Fibroblast of skin of left quadriceps (primary cell): ENCODE results near the gene EXOC2.
"Not testable (repeated sequence)": the region's sequence is repeated elsewhere in the genome, so short reads cannot be mapped to it uniquely, and the experiment has no call there.

Experiments
- DNase-seq, 2 experiments: peaks; one replicate each; pipeline ENCODE4 v3.0.0-alpha.2; 2013; ENCODE audit warnings: low read depth in 2 of 2

The EXOC2 gene

DNA sequence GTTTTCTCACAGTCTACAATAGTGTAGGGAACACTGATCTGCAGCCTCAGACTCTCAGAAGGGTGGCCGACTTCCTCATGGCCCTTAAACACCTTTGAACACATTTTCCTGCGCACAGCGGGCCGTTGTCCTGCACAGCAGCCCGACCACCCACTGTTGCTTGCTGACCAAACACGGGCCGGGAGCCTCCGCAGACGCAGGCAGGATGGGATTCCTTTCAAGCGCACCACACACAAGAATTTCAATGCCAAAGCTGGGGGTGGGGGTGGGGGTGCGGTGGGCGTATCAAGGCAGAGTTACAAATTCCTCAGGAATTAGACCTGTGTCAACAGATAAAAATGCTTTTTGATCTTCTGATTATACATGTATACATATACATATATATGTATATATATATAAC is 110.6 kb downstream of the EXOC2 start:
- DNase-seq, result no peak

GRCh38 chr6:579339-579738 is 113.6 kb downstream of the EXOC2 start:
- DNase-seq, result peak; percentile 5 to 8

DNA sequence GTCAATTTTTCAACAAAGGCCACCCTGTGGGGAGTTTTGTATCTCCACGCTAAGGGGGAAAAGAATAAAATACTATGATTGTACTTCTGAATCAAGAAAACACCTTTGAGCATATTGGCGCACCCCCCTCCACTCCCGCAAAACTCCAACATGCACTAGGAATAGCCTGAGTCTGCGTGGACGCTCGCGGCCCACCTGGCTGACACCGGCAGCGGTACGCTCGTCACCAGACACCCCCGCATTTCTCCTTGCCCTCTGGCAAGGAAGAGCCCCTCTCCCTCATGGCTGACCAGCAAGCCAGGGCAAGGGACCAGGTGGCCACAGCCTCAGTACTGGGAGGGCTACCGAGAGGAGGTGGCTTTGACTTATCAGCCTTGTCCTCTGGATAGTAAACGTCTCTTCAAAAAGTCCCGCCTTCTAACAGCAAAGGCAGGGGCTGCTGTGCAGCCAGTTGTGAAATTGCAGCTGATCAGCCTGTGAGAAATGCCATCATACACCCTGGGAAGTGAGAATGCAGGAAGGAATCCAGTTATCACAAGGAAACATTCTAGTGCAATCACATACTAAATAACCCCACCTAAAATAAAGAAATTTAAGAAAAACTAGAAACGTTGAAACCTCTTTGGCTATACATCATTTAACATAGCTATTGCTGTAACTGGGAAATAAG is 120.2 kb downstream of the EXOC2 start:
- DNase-seq, result no peak

- DNase-seq, result no peak
Observed at GRCh38 chr6:571892-572291, 121.0 kb downstream of the EXOC2 start.

DNA sequence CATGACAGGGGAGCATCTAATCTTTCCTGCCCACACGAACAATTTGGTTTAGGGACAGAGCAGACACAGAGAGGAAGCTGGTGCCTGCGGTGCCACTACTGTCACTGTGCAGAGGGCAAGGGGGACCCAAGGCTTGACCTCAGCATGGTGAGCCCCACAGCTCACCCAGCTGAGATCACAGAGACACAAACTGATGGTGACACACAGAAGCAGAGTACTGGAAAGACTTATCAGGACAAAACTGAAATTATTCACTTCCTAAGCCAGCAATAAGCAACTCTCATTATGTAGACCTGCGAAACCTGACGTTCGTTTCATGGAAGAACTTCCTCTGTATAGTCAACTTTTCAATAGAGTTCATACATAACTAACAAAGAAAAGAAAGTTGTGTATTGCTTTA is 122.1 kb downstream of the EXOC2 start:
- DNase-seq, result no peak

- DNase-seq, result no peak
Observed at GRCh38 chr6:568954-569523, 123.9 kb downstream of the EXOC2 start.

- DNase-seq, result no peak
Observed at GRCh38 chr6:568085-568484, 124.9 kb downstream of the EXOC2 start.

GRCh38 chr6:563863-564262 is 129.1 kb downstream of the EXOC2 start:
- no peak for DNase-seq

DNA sequence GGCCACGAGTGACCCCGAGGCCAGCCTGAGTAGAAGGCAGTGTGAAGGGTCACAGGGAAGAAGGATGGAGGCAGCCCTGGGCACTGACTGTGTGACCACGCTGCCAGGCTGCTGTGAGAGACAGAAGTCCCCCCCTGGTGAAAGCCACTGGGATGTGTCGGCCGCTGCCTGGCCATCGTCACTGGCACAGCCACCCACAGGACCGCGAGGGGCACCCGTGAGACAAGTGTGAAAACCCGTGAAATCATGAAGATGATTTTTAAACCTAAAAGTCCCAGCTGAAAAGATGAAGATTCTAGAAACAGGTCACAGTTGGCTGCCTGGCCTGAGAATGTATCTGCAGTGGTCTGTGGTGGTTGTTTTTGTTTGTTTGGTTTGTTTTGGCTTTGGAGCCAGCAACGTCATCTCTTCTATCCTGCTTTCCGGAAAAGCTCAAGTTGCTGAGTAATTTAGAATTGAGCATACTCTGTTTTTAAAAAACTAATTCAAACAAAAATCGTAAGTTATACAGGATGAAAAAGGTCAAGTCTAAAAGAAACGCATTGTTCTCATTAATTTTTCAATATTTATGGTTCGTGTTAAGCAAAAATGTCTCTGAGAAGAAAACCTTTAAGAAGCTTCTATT is 130.8 kb downstream of the EXOC2 start:
- no peak for DNase-seq

- not testable (repeated sequence) for DNase-seq
Observed at GRCh38 chr6:561335-561734, 131.6 kb downstream of the EXOC2 start.

GRCh38 chr6:558959-559358 is 134.0 kb downstream of the EXOC2 start:
- no peak for DNase-seq

DNA sequence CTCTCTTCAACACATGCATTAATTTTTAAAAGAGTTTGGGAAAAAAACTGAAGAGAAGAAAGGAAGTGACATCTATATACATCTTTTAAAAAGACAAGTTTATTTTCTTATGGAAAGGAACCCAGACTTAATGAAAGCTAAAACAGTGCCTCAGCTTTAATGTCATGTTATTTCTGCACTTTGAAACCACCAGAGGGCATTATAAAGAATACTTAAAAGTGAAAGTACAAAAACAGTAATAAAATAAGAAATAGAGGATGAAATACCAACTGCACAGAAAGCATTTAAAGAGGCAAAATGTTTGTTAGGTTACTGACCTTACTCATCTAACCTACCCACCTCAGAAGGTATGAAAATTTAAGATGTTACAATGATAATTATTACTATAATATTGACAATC is 134.8 kb downstream of the EXOC2 start:
- DNase-seq, result no peak

GRCh38 chr6:551829-552350 is 141.0 kb downstream of the EXOC2 start:
- no peak for DNase-seq

DNA sequence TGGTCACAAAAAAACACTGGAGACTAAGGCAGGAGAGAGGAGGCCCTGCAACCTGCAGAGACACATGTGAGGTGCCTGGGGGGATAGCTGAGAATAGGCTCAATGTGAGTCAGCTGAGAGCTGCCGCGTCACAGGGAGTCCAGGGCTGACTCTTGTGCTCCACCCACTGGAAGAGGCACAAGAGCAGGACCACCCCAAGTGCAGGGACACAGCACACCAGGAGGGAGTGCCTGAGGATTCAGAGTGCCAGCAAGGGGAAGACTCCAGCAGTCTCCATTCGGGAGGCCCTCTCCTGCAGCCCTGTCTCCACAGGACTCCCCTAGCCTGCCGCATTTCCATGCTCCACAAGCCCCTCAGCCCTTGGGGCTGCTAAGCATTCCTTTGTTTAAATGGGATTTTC is 141.5 kb downstream of the EXOC2 start:
- DNase-seq, result peak; percentile 4 to 10

- DNase-seq, result no peak
Observed at GRCh38 chr6:549906-550305, 143.0 kb downstream of the EXOC2 start.

DNA sequence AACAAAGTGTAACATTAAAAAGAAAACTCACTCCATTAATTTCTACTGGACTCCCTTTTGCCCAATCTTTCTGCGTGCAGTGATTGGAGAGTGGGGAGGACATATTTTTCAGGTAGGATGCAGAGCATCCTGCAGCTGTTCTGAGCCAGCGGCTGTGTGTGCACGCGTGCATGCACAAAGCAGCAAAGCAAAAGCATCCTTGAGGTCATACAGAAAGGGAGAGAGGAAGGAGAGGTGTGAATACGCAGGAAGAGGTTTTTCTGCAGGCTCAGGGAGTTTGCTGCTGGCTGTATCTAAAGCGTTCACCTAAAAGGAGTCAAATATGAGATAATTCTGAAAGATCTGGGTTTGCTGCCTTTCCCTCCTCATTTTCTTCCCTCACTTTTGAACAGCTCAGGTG is 144.4 kb downstream of the EXOC2 start:
- no peak for DNase-seq

DNA sequence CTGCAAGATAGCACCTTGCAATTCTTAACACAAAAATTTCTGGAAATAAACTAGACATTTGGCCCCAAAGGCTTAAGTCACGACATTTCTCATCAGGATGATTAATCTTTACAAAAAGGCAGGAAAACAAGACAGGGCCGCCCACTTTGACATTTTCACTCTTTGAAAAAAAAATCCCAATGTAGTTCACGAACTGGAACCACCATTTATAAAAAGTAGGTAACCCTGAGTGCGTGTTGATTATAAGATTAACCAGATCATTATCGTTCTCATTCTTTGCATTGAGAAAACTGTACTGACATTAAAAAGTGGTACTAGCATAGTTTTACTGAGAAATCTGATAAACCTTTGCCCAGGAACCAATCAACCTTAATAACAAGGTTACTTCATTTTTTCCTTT is 144.8 kb downstream of the EXOC2 start:
- no peak for DNase-seq

GRCh38 chr6:540490-540889 is 152.4 kb downstream of the EXOC2 start:
- DNase-seq, result no peak

DNA sequence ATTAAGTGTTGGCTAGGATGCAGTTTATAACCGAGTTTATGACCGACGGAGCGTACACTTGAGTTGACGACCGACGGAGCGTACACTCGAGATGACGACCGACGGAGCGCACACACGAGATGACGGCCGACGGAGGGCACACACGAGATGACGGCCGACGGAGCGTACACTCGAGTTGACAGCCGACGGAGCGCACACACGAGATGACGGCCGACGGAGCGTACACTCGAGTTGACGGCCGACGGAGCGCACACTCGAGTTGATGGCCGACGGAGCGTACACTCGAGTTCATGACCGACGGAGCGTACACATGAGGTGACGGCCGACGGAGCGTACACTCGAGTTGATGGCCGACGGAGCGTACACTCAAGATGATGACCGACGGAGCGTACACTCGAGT is 155.8 kb downstream of the EXOC2 start:
- no peak for DNase-seq

DNA sequence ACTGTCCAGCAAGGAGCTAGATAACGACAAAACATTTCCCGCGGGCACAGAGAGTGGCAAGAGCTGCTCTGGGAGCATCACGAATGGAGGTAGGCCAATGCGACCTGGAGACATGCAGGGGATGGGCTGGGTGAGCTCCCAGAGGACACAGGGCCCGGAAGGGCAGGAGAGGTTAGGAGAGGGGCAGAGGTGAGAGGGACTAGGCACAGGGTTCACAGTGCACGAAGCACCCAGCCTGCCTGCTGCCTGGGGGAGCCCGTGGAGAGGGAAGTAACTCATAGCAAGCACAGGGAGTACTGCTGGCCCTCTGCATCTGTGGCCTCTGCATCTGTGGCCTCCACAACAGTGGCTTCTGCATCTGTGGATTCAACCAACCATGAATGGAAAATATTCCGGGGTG is 162.5 kb downstream of the EXOC2 start:
- DNase-seq, result no peak

DNA sequence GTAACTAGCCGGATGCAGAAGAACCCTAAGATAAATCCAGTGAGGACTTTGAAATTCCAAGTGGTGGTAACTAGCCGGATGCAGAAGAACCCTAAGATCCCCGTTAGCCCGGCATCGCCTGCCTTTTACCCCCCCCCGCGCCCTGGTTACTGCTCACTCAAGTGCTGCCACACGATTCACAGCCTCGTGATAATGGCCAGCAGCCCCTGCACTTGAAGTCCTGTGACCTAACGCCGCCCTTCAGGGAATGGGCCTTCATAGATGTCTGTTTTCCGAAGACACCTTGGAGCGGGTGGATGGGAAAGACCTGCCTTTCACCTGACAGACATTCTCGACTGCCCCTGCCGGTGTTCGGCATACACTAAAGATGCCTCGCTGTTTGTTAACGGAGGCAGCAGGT is 163.9 kb downstream of the EXOC2 start:
- no peak for DNase-seq

DNA sequence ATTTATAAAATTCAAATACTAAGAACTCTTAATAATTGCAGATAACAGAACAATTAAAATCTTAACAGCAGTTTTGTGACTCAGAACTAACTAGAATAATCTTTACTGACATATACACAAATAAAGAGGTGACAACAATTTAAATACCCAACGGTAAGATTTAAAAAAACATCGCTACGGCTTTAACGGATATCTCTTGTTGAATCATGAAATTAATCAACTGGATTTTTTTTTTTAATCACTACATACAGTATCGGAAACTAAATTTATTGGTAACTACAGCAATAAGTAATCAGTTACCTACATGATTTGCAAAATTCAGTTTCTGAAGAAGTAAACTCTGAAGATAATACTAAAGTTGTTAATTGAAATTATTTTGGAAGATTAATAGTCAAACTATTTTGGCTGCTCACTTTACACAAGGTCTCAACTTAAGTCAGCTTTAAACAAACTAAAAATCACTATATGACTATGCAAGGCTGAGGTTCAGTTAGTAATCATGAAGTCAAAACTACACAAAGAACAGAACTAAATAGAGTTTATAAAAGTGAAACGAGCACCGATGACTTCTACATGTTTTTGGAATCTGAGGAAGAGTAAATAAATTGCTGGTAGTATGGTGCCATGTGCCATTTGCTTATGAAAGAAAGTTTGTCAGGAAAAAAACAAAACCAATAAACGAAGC is 164.8 kb downstream of the EXOC2 start:
- no peak for DNase-seq

- DNase-seq, result no peak
Observed at GRCh38 chr6:524803-525202, 168.1 kb downstream of the EXOC2 start.
